Right kidney (tissue), 1 donor: ENCODE data around the gene CTIF.

Source experiments
- DNase-seq: peaks from one replicate; pipeline ENCODE4 v3.0.0-alpha.2; 2016

CTIF gene

DNA sequence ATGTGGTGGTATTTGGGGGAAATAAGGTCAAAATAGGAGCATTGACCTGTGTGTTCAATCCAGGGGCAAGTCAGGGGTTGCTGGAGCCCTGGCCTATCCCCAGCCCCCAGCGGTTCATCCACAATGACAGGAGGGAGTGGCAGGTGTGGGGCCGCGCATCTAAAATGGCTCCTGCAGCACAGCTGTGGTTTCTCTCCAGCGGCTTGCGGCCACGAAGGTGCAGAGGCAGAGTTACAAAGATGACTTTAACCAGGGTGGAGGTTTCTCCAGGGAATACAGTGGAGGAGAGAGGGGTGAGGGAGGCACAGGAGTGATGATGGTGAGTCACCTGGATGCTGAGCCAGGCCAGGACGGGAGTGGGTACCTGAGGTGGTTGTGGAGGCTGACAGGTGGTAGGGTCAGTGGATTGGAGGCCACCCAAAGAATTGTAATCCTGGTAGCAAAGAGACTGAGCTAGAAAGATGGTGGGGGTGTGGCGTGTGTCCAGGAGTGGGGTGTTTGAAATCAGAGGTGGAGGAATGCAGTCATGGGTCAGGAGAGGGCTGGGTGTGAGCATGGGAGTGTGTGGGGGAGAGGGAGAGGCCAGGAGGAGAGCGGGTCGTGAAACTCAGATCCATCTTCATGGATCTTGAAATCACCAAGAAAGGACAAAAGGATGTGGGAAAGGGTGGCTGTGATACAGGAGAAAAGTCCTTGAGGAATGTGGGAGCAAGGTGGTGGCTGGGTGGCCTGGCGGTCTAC is 83.2 kb downstream of the CTIF start:
- DNase-seq: no peak

DNA sequence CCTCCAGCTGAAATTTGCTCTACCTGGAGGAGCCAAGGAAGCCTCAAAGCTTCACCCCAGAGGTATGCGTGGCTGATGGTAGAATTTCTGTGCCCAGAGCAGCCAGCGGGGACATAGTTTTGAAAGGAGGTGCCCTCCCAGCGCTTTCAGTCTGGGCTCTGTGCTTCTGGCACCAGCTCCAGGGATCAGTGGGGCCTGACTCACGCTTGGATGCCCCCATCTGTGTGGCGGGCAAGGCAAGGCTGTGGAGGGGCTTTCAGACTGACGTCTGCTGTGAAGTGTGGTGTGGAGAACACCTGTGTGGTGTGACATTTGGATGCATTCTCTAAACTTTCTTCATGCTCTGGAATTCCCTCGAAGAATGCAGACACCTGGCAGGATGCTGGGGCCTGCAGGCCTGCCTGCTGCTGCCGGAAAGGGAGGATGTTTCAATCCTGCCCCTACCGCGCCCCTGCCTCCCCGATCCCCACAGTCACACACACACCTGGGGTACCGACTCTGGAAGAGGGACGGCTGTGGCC is 84.1 kb downstream of the CTIF start:
- peak; percentile 20 for DNase-seq

DNA sequence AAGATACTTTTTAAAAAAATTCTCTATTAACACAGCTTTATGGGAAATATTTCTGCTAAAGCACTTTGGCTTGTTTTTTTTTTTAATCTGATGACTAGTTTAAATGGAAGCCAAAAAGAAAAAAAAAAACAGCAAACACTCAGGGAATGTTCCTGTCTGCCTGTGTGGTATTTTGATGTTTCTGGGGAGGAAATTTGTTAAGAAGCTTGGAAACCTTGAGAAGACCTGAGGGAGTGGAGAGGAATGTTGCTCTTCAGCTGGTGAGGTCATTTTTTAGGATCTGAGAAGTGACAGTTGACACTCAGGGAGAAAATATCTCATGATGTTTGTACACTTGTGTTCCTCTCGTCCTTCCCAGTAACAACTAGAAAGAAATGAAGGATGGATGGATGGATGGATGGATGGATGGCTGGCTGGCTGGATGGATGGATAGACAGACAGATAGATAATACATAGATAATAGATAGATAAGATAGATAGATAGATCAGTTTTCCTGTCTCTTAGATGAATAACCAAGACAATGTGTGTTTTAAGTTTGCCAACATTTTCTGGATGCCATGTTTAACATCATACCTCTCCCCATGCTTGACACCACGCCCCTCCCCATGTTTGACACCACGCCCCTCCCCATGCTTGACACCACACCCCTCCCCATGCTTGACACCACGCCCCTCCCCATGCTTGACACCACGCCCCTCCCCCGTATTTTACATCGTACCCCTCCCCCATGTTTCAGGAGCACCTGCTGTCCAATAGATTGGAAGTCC is 84.8 kb downstream of the CTIF start:
- no peak for DNase-seq

DNA sequence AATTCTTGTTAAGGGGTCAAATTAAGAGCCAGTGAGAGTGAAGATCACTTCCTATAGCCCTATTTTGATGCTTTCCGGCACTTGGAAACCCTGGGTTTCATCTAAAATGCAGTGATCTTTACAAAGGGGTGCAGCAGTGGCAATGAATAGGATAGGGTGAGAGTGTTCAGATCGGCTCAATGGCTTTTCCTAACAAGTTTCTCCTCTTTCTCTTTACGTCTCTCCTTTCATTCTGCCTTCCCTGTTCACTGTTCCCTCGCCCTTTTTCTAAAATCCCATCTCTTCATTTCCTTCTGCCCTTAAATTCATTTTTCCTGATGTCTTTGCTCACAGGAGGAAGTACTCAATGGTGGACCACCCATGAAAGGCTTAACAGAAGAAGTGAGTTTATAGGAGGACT is 86.0 kb downstream of the CTIF start:
- DNase-seq: no peak

DNA sequence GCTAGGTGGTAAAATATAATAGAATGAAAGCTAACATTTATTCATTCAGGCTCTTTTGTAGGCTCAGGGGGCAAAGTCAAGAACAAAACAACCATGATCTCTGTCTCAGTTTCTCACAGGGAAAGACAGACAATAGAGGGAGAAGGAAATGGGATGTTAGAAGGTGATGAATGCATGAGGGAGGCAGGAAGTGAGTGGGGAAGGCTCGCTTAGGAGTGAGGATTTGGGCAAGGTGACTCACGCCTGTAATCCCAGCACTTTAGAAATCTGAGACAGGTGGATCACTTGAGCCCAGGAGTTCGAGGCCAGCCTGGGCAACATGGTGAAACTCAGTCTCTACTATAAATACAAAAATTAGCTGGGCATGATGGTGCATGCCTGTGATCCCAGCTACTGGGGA is 88.4 kb downstream of the CTIF start:
- no peak for DNase-seq

DNA sequence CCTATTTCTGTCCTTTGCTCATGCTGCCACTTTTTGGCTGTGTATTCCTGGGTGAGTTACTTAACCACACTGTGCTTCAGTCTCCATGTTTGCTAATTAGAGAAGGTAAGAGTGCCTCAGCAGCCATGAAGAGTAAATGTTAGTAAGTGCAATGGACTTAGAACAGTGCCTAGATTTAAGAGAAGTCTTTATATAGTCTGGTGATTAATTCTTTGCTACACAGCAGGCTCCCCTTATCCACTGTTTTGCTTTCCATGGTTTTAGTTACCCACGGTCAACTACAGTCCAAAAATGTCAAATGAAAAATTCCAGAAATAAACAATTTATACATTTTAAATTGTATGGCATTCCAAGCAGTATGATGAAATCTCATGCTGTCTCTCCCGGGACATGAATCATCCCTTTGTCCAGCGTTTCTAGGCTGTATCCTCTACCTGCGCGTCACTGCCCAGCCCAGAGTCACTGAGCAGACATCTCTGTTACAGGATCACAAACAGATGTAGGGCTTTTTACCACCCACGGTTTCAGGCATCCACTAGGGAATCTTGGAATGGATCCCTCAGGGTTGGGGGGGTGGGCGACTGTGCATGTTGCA is 91.0 kb downstream of the CTIF start:
- DNase-seq: no peak

DNA sequence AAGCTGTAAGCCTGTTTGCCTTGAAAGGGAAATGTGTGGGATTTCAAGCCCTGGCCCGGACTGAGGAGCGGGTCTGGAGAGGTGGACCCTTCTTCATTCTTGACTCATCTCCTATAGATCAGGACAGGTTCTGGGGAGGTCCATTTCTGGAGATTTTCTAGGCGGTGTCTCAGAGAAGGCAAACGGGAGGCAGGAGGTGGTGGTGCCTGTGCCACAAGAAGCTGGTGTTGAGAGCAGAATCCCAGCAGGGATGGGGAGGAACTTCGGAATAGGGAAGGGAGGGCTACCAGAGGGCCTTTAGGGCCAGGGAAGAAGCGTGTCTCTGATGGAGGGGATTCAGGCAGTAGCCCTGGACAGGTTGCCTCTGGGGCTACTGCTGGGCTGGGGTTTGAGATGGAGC is 93.0 kb downstream of the CTIF start:
- DNase-seq: no peak

DNA sequence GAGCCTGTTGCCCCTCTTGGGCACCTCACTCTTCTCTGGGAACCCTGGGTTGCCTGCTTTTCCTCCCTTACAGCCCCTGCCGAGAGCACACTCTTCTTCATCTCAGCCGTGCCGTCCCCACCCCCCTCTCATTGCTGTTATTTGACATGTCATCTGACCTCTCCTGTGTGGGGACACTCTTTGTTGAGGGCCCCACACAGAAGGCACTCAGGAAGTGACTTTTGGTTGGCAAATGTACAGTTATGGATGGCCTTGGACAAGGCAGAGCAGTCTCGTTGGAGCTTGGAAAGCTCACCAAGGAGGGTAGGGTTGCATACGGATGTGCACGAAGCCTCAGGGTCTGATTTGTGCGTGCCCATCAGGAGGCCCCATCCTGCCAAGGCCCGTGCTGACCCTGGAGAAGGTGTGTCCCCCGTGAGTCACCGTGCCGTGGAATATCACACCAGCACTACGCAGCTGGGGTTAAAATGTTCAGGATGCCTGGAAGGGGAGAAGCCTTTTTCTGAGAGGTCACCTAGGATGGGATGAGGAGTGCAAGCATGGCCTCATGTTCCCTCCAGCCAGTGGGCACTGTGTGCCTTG is 93.9 kb downstream of the CTIF start:
- no peak for DNase-seq

DNA sequence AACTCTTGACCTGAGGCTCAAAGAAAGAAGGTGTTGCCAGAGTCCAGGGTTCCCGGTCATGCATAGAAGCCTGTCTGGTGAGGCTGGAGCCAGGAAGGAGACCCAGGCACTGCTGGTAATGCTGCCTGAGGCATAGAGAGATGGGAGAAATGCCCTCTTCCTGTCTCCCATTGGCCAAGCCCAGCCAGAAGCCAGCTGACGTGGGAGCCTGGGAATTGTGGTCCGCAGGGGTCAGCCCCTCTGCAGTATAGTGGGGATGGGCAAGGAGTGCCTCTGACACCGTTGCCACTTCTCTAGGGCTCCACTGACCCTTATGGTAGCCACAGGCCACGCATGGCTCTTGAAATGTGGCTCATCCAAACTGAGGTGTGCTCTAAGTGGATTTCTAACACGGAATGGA is 95.7 kb downstream of the CTIF start:
- no peak for DNase-seq

DNA sequence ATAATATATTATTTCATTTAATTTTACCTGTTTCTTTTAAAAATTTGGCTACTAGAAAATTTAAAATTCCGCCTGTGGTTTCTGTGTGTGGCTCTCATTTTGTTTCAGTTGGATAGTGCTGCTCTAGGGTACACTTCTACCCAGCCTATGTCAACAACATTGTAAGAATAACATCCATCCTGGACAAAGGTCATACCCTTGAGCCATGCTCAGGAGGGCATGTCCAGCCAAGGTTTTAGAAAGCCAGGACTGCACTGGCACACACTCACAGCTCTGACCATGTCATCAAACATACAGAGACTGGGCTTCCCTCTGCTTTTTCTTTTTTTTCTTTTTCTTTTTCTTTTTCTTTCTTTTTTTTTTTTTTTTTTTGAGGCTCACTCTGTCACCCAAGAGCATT is 96.1 kb downstream of the CTIF start:
- DNase-seq: no peak

DNA sequence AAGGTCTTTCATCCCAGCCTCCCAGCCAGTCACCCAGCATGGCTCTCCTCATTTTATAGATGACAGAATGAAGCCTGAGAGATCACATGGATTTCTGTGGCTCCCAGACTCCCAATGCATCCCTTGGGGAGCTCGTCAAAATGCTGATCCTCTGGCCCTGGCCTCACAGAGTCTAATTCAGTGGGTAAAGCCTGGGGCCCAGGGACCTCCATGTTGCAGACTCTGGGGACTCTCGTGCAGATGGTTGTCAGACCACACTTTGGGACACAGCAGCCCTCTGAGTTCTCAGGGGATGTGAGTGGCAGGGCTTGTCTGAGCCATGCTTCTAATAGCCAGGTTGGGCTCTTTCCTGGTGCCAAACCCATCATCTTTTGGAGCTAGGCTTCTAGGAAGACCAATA is 97.0 kb downstream of the CTIF start:
- DNase-seq: no peak

DNA sequence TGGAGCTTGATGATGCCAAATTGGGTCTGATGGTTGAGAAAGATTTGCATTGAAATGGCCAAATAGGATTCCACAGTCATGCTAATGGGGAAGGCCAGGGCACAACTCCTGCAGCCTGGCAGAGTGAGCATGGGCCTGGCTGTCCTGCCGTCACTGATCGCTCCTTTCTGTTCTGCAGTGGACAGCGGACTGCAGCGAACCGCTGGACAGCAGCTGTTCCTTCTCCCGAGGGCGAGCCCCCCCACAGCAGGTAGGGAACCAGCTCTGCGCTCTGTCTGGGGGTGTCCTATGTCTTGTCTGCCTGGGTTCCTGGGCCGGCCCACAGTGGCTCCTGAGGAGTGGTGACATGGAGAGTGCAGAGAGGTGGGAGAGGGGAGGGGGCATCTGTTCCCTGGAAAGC is 97.6 kb downstream of the CTIF start:
- DNase-seq: no peak

DNA sequence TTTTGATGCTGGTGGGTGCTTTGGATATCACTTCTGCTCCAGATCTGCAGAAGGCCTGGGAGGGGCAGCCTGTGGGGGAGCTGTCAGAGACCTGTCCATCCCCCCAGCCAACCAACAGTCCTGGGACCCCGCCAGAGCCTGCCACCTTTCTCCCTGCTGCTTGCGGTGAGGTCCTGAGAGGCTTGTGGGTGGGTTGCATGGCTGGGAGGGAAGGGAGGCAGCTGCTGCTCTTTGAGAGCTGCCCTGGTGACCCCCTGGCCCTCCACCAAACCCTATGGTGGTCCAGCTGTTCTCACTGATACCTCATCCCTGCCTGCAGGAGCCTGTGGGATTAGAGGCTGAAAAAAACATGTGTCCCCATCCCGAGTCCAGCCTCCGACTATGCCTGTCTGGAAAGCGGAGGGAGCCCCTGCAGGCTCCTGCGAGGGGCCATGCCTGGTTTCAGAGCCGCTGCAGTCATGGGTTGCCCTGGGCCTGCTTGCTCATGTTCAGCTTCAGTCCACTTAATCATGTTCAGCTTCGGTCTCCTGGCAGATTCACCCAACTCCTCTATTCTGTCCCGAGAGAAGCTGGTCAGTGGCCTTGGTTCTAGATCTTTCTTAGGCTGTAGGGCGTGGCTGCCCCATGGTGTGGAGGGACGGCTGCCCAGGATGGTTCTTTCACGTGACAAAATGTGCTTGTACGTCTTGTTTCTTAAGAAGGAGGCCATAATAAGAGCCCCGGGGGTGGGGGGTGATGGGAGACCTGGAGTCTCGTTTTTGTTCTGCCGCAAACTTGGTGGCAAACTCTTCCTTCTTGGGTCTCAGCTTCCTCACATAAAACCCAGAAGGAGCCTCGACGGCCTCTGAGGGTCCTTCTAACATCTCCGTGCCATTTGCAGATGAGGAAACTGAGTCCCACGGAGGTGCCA is 98.5 kb downstream of the CTIF start:
- no peak for DNase-seq

DNA sequence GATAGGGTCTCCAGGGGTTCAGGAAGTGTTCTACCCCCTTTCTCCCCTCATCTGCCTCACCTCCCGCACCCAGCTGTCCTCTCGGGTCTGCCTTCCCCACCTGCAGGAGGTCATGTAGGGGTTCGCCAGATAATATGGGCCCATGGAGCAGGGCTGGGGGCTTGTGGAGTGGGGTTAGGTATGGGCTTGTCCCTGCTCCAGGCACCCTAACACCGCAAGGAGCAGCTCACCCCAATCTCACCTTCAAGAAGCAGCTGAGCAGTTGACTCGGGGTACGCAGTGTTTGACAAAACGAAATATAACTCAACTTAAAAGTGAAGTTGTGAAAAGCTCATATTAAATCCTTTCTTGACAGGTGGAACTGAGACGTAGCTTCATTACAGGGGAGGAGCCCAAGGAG is 99.6 kb downstream of the CTIF start:
- DNase-seq: no peak

DNA sequence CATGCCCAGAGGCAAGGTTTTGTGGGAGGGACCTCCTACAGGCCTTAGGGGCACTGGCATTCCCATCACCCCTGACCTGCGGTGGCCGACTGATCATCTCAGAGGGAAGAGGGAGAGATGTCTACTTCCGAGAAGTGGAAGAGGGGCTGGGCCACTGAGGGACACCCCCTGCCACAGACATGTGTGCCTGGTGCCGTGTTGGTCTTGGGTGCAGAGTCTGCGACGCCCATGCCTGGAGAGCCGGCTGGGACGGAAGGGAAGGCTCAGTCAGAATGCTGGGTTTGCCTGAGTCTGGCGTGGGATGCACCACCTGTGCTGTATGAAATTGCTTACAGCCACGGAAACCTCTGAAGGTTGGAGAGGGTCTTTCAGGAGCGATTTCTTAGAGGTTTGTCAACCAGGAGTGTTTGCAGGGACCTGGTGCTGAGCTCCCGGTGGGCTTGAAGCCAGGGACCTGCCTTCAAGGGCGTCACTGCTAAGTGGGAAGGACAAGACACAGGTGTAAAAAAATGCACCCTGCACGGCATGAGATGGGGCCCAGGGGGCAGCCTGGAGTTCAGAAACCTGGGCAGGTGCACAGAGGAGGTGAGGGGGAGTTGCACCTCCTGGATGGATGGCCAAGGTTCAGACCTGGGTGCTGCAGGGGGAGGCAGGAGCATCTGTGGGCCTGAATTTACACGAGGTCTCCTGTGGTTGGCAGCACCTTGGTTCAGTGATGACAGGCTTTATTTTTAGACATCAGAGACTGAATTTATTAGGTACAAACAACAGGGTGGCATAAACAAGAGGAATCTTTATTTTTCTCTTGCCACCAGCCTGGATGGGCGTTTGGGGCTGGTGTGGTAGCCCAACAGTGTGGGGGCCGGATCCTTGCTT is 100.3 kb downstream of the CTIF start:
- DNase-seq: no peak

DNA sequence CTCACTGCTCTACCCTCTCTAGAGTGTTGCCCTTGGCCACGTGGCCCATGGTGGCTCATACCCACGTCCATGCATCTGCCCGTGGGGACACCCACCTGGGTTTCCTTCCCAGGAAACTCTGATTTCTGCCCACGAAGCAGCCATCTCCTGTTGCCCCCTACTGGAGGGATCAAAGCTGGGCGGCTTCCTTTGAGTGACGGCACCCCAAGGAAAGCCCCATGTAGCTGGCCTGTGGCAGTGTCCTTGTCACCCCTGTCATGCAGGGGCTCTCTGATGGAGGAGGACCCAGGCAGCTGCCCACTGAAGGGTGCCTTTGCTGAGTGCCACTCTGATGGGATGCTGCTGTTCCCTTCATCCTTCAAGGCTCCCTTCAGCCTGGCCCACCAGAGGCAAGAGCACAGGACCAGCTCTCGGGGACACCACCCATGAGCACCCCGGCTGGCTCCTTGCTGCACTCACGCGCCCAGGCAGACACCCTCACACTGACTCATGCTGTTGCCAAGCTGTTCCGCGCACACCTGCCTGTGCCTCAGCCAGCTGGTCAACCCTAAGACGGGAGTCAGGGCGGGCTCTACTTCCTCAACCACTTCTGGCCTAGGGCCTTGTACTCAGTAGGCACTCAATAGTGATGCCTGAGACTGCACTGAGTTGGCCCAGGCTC is 101.1 kb downstream of the CTIF start:
- DNase-seq: no peak

DNA sequence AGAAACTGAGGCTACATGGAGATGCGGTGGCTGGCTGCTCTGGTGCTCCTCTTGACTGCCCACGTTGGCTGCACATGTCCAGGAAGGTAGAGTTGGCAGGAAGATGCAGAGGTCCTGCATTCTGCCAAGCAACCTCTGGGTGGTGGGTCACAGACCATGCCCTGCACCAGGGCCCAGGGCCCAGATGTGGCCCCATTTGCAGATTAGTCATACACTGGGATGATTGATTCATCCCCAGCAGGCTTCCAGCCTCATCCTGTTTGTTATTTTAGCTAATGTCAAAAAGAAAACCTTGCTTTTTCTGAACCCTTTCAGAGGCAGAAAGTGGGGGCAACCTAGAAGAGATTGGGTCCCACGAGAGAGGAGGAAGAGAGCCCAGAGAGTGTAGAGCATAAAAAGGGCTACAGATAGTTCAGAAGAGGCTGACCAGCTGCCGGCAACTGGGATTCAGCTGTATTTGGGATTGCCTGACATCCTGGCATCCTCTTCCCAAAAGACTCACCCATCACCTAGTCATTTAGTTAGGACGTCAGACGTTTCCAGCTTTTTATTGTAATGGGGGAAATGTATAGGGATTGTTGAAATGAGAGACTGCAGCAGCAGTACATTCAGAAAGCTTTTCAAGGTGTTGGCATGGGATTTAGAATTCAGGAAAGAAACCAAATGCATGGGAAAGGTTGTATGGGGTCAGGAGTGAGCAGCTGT is 101.9 kb downstream of the CTIF start:
- no peak for DNase-seq

DNA sequence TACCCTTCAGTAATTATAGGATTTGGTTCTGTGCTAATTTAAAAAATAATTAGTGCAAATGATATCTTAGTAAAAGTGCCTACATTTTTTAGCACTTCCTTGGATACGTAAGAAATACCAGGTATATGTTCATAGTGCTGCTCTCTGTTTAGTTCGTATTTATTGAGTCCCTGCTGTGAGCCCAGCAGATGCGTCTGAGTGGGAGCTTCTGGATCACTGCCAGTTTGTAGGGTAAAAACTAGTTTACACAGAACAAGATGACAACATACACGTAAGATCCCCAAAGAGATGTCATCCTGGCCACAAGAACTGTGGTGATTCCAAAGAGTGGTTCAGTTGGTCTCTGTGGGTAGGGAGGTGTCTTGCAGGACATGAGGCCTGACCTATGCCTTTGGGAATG is 103.2 kb downstream of the CTIF start:
- DNase-seq: no peak

DNA sequence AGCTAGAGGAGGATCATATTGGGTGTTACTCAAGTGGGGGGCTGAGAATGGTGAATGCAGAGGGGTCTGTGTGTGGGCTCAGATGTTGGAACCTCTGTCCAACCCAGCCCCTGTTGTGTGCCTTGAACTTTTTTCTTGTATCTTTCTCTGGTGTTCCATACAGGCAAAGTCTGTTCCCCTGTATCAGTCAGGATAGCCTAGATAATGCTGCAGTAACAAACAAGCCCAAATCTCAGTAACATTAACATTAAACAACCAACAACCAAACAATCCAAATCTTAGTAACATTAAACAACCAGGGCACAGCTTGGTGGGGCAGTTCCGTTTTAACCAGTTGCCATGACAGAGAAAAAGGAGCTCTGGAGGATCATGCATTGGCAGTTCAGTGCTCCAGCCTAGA is 103.7 kb downstream of the CTIF start:
- no peak for DNase-seq

DNA sequence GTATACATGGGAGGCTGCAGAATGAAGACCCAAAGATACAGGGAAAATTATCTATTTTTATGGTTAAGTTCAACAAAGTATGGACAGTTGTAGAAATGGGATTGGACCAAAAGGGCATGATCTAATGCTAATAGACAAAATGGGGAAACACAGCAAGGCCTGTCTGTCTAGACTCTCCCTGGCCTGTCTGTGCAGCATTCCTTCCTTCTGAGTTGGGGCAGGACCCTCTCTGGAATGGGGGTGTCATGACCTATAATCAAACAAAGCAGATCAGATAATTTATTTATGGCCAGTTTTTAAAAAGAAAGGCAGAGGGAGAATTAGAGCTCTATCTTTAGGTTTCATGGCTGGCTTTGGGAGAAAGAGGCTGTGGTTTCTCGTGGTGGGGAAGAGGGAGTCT is 104.4 kb downstream of the CTIF start:
- no peak for DNase-seq
